OCI-LY7 (cell line): Measurements from ENCODE around the gene SLC17A8. TPM values are rescaled to one million over a fixed set of nuclear protein-coding genes. Genes with fewer than 3 reads are reported as not detected.

Source experiments
- BruUV-seq: library from RNA; stranded (reverse); fragments of 400-500 nt; replicated peaks from 2 replicates; lab custom pipeline; 2021; lab: Mats Ljungman, UMichigan
- CTCF ChIA-PET: fragments of 300-600 bp; sonication (Branson Sonifier 250); formaldehyde crosslinking; loops from one replicate; lab custom pipeline; 2022; ENCODE audit warnings: antibody characterized with exemption; ENCODE audit not compliant: unreplicated experiment; lab: Charles Lee
- POLR2A ChIA-PET: fragments of 300-600 bp; sonication (Branson Sonifier 250); formaldehyde crosslinking; loops from one replicate; lab custom pipeline; 2022; ENCODE audit warnings: antibody characterized with exemption; lab: Charles Lee
- DNase-seq: peaks from one replicate; pipeline ENCODE4 v3.0.0-alpha.2; 2015; ENCODE audit warnings: low spot score
- H2AFZ ChIP-seq: fragments of 200-600 bp; sonication (generic), shearing (Covaris generic); 2 replicates; pipeline ENCODE4 v1.6.1; 2014; ENCODE audit warnings: mild to moderate bottlenecking, antibody characterized with exemption, low read length, moderate library complexity
- H3K27ac ChIP-seq: fragments of 200-600 bp; sonication (generic); 2 replicates; pipeline ENCODE4 v1.5.1; 2014; ENCODE audit warnings: mixed run types, low read depth, mild to moderate bottlenecking, moderate library complexity, low read length, inconsistent platforms; ENCODE audit not compliant: poor library complexity, severe bottlenecking
- H3K36me3 ChIP-seq: fragments of 200-600 bp; sonication (generic); 2 replicates; pipeline ENCODE4 v1.6.1; 2014; ENCODE audit warnings: mild to moderate bottlenecking, antibody characterized with exemption, low read length, moderate library complexity, mixed read lengths; ENCODE audit not compliant: insufficient read depth
- H3K4me1 ChIP-seq: fragments of 200-600 bp; sonication (generic); 2 replicates; pipeline ENCODE4 v1.5.1; 2014; ENCODE audit warnings: mild to moderate bottlenecking, low read length; ENCODE audit not compliant: insufficient read depth, poor library complexity, severe bottlenecking
- H3K4me2 ChIP-seq: fragments of 200-600 bp; sonication (generic); 2 replicates; pipeline ENCODE4 v1.6.1; 2014; ENCODE audit warnings: mild to moderate bottlenecking, low read length
- H3K4me3 ChIP-seq: fragments of 200-600 bp; sonication (generic); 2 replicates; pipeline ENCODE4 v1.5.1; 2014; ENCODE audit warnings: mild to moderate bottlenecking, low read depth, low read length; ENCODE audit not compliant: poor library complexity, severe bottlenecking
- H3K79me2 ChIP-seq: fragments of 200-600 bp; sonication (generic); 2 replicates; pipeline ENCODE4 v1.6.1; 2016; ENCODE audit warnings: low read depth, mild to moderate bottlenecking, low read length, moderate library complexity, mixed read lengths; ENCODE audit not compliant: insufficient read depth
- H3K9me2 ChIP-seq: fragments of 200-600 bp; sonication (generic); 2 replicates; pipeline ENCODE4 v1.6.1; 2016; ENCODE audit warnings: mild to moderate bottlenecking, low read length, mixed read lengths; ENCODE audit not compliant: insufficient read depth
- H3K9me3 ChIP-seq: fragments of 200-600 bp; sonication (generic); 2 replicates; pipeline ENCODE4 v1.6.1; 2014; ENCODE audit warnings: mild to moderate bottlenecking, mixed run types, low read length, mixed read lengths
- H4K20me1 ChIP-seq: fragments of 200-600 bp; sonication (generic); 2 replicates; pipeline ENCODE4 v1.6.1; 2014; ENCODE audit warnings: mild to moderate bottlenecking, antibody characterized with exemption, low read length, moderate library complexity, mixed read lengths; ENCODE audit not compliant: insufficient read depth
- CTCF ChIP-seq: fragments of 200-600 bp; sonication (generic); conservative IDR thresholded peaks from 2 replicates; pipeline ENCODE4 v1.5.1; 2014; ENCODE audit warnings: mild to moderate bottlenecking, antibody characterized with exemption, low read length, moderate library complexity, mixed read lengths
- EZH2phosphoT487 ChIP-seq: fragments of 200-600 bp; sonication (generic); IDR thresholded peaks from 2 replicates; pipeline ENCODE4 v1.6.1; 2018; ENCODE audit warnings: low read depth, borderline replicate concordance, mild to moderate bottlenecking, mixed run types, antibody characterized with exemption, low read length, moderate library complexity, mixed read lengths
- intact Hi-C: fragments of 100-400 bp; cut with micrococcal nuclease; formaldehyde crosslinking; loops from one replicate; pipeline ENCODE4 v1.10.0; 2022; ENCODE audit not compliant: unreplicated experiment
- total RNA-seq, 2 experiments: library from RNA; depleted of rRNA in 1 of 2; stranded (reverse); fragments of >200 nt in 1 of 2; shearing (Covaris generic) in 1 of 2; gene quantifications; 2 replicates each; pipeline ENCODE4 v1.2.3, GENCODE V29; 2014 to 2022

Gene SLC17A8
- total RNA-seq, 2 experiments from 2014 or later, result not detected

- no peak for TF ChIP-seq EZH2phosphoT487
- no peak for TF ChIP-seq CTCF
- no peaks in the 10 kb centered on the region for H3K36me3 ChIP-seq
Measured at GRCh38 chr12:100393200-100393599, 36.3 kb downstream of the SLC17A8 start.

DNA sequence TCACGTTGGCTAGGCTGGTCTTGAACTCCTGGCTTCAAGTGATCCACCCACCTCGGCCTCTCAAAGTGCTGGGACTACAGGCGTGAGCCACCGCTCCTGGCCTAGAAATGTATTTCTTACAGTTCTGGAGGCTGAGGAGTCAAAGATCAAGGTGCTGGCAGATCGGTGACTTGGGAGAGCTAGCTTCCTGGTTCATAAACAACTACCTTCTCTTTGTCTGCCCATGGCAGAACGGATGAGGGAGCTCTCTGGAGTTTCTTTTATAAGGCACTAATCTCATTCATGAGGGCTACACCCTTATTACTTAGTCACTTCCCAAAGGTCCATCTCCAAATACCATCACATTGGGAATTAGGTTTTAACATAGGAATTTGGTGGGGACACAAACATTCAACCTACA, 38.9 kb downstream of the SLC17A8 start:
- POLR2A ChIA-PET, result no interaction called here
- no peak overlapping the region for H3K4me3 ChIP-seq
- no peaks in the 10 kb centered on the region for H3K4me1 ChIP-seq
- intact Hi-C loops, result no loop called here
- H3K9me3 ChIP-seq, result no peaks in the 10 kb centered on the region
- H3K36me3 ChIP-seq, result no peaks in the 10 kb centered on the region
- TF ChIP-seq CTCF, result no peak
- TF ChIP-seq EZH2phosphoT487, result no peak
- H3K27ac ChIP-seq, result no peak overlapping the region
- CTCF ChIA-PET, result no interaction called here
- H3K79me2 ChIP-seq, result no peaks in the 10 kb centered on the region
- H2AFZ ChIP-seq, result no peak overlapping the region
- no peaks in the 10 kb centered on the region for H4K20me1 ChIP-seq
- no peaks in the 10 kb centered on the region for H3K9me2 ChIP-seq
- no TSS peak for BruUV-seq
- no peak for DNase-seq
- no peak overlapping the region for H3K4me2 ChIP-seq

More at GRCh38 chr12:100393200-100393599, 36.3 kb downstream of the SLC17A8 start:
- Histone ChIP-seq H2AFZ (no peak overlapping the region), H3K79me2 (no peaks in the 10 kb centered on the region), H3K4me3 (no peak overlapping the region), H3K4me1 (no peaks in the 10 kb centered on the region), H3K9me3 (no peaks in the 10 kb centered on the region), H3K9me2 (no peaks in the 10 kb centered on the region), H4K20me1 (no peaks in the 10 kb centered on the region), H3K4me2 (no peak overlapping the region), H3K27ac (no peak overlapping the region)
- BruUV-seq, result no TSS peak
- POLR2A ChIA-PET, result interaction anchor here (0.7 kb wide), 1 partner anchor 168 kb away, joined by 3 read pairs; no protein-coding TSS in a partner anchor
- DNase-seq, result no peak
- intact Hi-C loops, result no loop called here
- CTCF ChIA-PET, result no interaction called here

GRCh38 chr12:100398307-100398706, 41.4 kb downstream of the SLC17A8 start:
- no TSS peak for BruUV-seq
- Histone ChIP-seq H3K4me1 (no peaks in the 10 kb centered on the region), H3K4me3 (no peak overlapping the region), H2AFZ (no peak overlapping the region), H3K79me2 (no peaks in the 10 kb centered on the region), H3K9me2 (no peaks in the 10 kb centered on the region), H3K9me3 (no peaks in the 10 kb centered on the region), H3K27ac (no peak overlapping the region), H3K36me3 (no peaks in the 10 kb centered on the region), H3K4me2 (no peak overlapping the region), H4K20me1 (no peaks in the 10 kb centered on the region)
- ChIA-PET CTCF (no interaction called here), POLR2A (interaction anchor here (0.6 kb wide), 1 partner anchor 8 kb away, joined by 3 read pairs; no protein-coding TSS in a partner anchor)
- intact Hi-C loops, result no loop called here
- DNase-seq, result no peak
- TF ChIP-seq EZH2phosphoT487, result no peak
- TF ChIP-seq CTCF, result no peak
